Measurements from ENCODE around the gene RHOBTB1.

Gene RHOBTB1

DNA sequence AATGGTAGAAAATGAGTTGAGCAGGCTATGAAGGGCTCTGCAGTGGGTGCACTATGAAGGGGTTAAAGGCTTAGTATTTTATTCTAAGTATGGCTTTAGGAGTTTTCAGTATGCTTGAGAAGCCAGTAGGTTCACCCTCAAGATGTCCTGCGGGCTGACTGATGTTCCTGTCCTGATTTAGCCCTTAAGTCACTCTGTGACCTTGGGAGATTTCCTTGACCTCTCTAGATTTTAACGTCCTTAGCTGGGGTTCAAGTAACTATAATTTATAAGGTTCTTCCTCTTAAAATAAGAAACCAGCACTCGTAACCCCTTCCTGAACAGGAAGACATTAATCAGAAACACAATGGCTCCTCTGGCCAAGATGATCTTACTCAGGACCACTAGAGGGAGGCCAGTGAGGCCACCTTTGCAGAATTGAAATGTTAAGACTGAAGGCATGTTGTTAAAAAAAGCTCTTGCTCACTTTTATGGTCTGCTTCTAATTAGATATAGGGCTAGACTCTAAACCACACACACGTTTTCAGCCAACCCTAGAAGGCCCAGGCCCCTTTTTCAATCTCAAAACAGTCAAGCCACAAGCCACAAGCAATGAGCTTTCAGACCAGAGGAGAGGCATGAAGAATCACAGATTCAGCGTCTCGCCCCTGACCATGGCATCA lies 123.8 kb downstream of the RHOBTB1 start:
- DNase-seq (ENCODE audit: low spot score): no peak
